Uterus (tissue), 2 donors: ENCODE measurements around the gene NDST4.

Experiments
- CTCF ChIP-seq, 4 experiments: fragments of 200-600 bp in 2 of 4; fragments of 450-650 bp in 2 of 4; sonication (generic) in 2 of 4; IDR thresholded peaks; one replicate each; pipeline ENCODE4 v1.5.1; 2016 to 2019; ENCODE audit warnings: antibody characterized with exemption in 4 of 4, mild to moderate bottlenecking in 2 of 4, moderate library complexity in 1 of 4
- POLR2A ChIP-seq, 2 donors: fragments of 450-650 bp; IDR thresholded peaks; one replicate each; pipeline ENCODE4 v1.6.1; 2016; ENCODE audit warnings: antibody characterized with exemption in 2 of 2, mild to moderate bottlenecking in 1 of 2, moderate library complexity in 1 of 2

DNA sequence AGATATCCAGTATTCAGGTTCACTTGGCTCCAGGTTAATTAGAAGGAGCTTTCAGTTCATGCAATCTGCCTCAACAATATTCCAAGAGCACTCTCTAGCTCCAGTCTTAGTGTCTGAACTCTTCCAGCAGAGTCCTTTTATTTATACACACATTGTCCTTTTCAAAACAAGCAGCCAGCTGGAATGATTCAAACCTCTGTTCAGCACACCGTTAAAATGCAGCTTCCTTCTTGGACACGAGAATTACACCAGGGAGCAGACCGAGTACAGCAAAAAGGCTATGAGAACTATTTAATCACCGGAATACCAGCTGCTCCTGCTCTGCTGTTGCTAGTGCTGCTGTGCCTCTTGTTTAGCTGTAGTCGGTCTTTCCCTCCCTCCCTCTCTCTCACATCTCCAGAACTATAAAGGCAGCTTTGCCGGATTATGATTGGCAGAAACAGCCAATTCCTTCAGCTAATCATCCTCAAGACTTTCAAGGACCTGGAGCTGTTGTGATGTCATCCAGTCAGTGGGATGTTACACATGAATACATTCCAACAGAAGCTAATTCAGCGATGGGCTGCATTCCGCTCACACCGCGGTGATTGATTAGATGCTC, at the start of gene NDST4:
- TF ChIP-seq CTCF (IDR thresholded peaks at IDR 0.05) (no peak), POLR2A (IDR thresholded peaks at IDR 0.05) (no peak)
